H1 (cell line): ENCODE measurements around the gene CD58. TPM values are rescaled to one million over a fixed set of nuclear protein-coding genes. Genes with fewer than 3 reads are reported as not detected.

Source experiments
- ATF2 ChIP-seq: IDR thresholded peaks from 2 replicates; pipeline ENCODE4 v1.6.1; 2012; ENCODE audit warnings: low read length, inconsistent platforms
- BACH1 ChIP-seq: IDR thresholded peaks from 2 replicates; pipeline ENCODE4 v1.6.1; 2012; ENCODE audit warnings: low read length, improper control_type of control experiment
- BCL11A ChIP-seq, 2 experiments: IDR thresholded peaks; one replicate each; pipeline ENCODE4 v1.6.1; 2011; ENCODE audit warnings: low read depth in 2 of 2, low read length in 2 of 2, mild to moderate bottlenecking in 2 of 2
- CTCF ChIP-seq, 3 experiments: IDR thresholded peaks; 1 replicate in 2 of 3; 2 replicates in 1 of 3; pipeline versions ENCODE4 v1.5.1 to v1.6.1; 2011; ENCODE audit warnings: low read length in 3 of 3, mild to moderate bottlenecking in 3 of 3, inconsistent platforms in 2 of 3, low read depth in 1 of 3, moderate library complexity in 1 of 3; ENCODE audit not compliant: insufficient read depth in 1 of 3; ENCODE audit errors: control extremely low read depth in 1 of 3
- E2F6 ChIP-seq: IDR thresholded peaks from 2 replicates; pipeline ENCODE4 v1.6.1; 2012; ENCODE audit warnings: inconsistent platforms
- EGR1 ChIP-seq: IDR thresholded peaks from 2 replicates; pipeline ENCODE4 v1.6.1; 2011; ENCODE audit warnings: low read depth, low read length, borderline replicate concordance
- EP300 ChIP-seq, 2 experiments: IDR thresholded peaks; 1 replicate in 1 of 2; 2 replicates in 1 of 2; pipeline ENCODE4 v1.6.1; 2011 to 2012; ENCODE audit warnings: low read depth in 2 of 2, low read length in 2 of 2, mild to moderate bottlenecking in 2 of 2, borderline replicate concordance in 1 of 2, inconsistent platforms in 1 of 2, moderate library complexity in 1 of 2
- FOSL1 ChIP-seq: IDR thresholded peaks from 2 replicates; pipeline ENCODE4 v1.6.1; 2011; ENCODE audit warnings: mild to moderate bottlenecking, low read depth, low read length, moderate library complexity; ENCODE audit not compliant: insufficient read depth
- HDAC6 ChIP-seq: IDR thresholded peaks from one replicate; pipeline ENCODE4 v1.7.1; 2012; ENCODE audit warnings: low read depth, mild to moderate bottlenecking, inconsistent platforms, low read length, moderate library complexity
- KDM5A ChIP-seq: fragments of 200-600 bp; IDR thresholded peaks from 2 replicates; pipeline ENCODE4 v1.7.1; 2012; ENCODE audit warnings: mild to moderate bottlenecking, low read length, inconsistent platforms, mixed read lengths
- NRF1 ChIP-seq: IDR thresholded peaks from 2 replicates; pipeline ENCODE4 v1.6.1; 2011; ENCODE audit warnings: mild to moderate bottlenecking, low read depth, low read length, improper control_type of control experiment
- RAD21 ChIP-seq, 2 experiments: IDR thresholded peaks in 1 of 2; conservative IDR thresholded peaks in 1 of 2; 2 replicates each; pipeline ENCODE4 v1.6.1; 2011; ENCODE audit warnings: low read depth in 2 of 2, low read length in 2 of 2, improper control_type of control experiment in 1 of 2, inconsistent platforms in 1 of 2, mild to moderate bottlenecking in 1 of 2, moderate library complexity in 1 of 2
- RBBP5 ChIP-seq: IDR thresholded peaks from 2 replicates; pipeline ENCODE4 v1.7.1; 2012; ENCODE audit warnings: low read depth, mild to moderate bottlenecking, inconsistent platforms, low read length, moderate library complexity, borderline replicate concordance
- RFX5 ChIP-seq: IDR thresholded peaks from 2 replicates; pipeline ENCODE4 v1.6.1; 2011; ENCODE audit warnings: low read depth, low read length, improper control_type of control experiment, borderline replicate concordance
- TAF1 ChIP-seq: IDR thresholded peaks from 2 replicates; pipeline ENCODE4 v1.6.1; 2011; ENCODE audit warnings: mild to moderate bottlenecking, low read depth, low read length
- TBP ChIP-seq: IDR thresholded peaks from 2 replicates; pipeline ENCODE4 v1.6.1; 2011; ENCODE audit warnings: low read depth, low read length, improper control_type of control experiment
- YY1 ChIP-seq: IDR thresholded peaks from 2 replicates; pipeline ENCODE4 v1.6.1; 2011; ENCODE audit warnings: low read depth, mild to moderate bottlenecking, low read length
- polyA plus RNA-seq, 7 experiments: library from polyadenylated mRNA; depleted of rRNA in 3 of 7; stranded (reverse) in 5 of 7; unstranded in 2 of 7; fragments of >200 nt in 5 of 7; fragments of 200-250 nt in 2 of 7; gene quantifications; 1 replicate in 5 of 7; 2 replicates in 1 of 7; 4 replicates in 1 of 7; pipeline versions ENCODE4 v1.2.1 to v1.2.3, GENCODE V29; 2011 to 2013; ENCODE audit warnings: missing spikeins in 2 of 7, mixed read lengths in 2 of 7
- total RNA-seq: library from RNA; stranded (reverse); fragmentation: NEBNext Ultra II Directional; extraction: Animal tissue kit (Norgen Biotek cat#: 25700); gene quantifications from 2 replicates; pipeline ENCODE4 v1.2.1, GENCODE V29; 2021

Gene CD58
- total and polyA plus RNA-seq, 2 of the 8 experiments (the other 6 are each of a cell fraction or from before 2014, with no cell fraction given), result 5.3 to 5.5 TPM

- no peak for TF ChIP-seq KDM5A
- TF ChIP-seq HDAC6, result no peak
- no peak for TF ChIP-seq EP300 (IDR thresholded peaks at IDR 0.05; ENCODE audit: borderline replicate concordance in 1 of 2, low read depth in 2 of 2, low read length in 2 of 2)
- TF ChIP-seq YY1, result no peak
- TF ChIP-seq RFX5, result no peak
- no peak for TF ChIP-seq BCL11A (IDR thresholded peaks at IDR 0.05; ENCODE audit: low read depth in 2 of 2, low read length in 2 of 2)
- TF ChIP-seq FOSL1, result no peak
- TF ChIP-seq ATF2, result no peak
- no peak for TF ChIP-seq NRF1
- TF ChIP-seq EGR1, result peak; percentile 70; the same call in 1 of the 2 replicates
- TF ChIP-seq CTCF (IDR thresholded peaks at IDR 0.05; ENCODE audit: control extremely low read depth in 1 of 3, insufficient read depth in 1 of 3, low read depth in 1 of 3, low read length in 3 of 3), result peak; percentile 66 to 84 (median 67)
- TF ChIP-seq BACH1, result peak; percentile 46; the same call in 1 of the 2 replicates
- TF ChIP-seq TAF1, result peak; percentile 53; the same call in 1 of the 2 replicates
- TF ChIP-seq TBP, result no peak
- peak in 1 of 2 experiments; percentile 47; a peak in 1 of 4 replicates for TF ChIP-seq RAD21 (IDR thresholded peaks at IDR 0.05 in 1 of 2, conservative IDR thresholded peaks at IDR 0.05 in 1 of 2; ENCODE audit: low read depth in 2 of 2, low read length in 2 of 2)
- peak; percentile 63; the same call in 1 of the 2 replicates for TF ChIP-seq RBBP5
- peak; percentile 74 for TF ChIP-seq E2F6
Measured at GRCh38 chr1:116570358-116571214, at the start of gene CD58 (continued).
